GM10248 (cell line): Measurements from ENCODE around the gene AKNA.

ENCODE experiments used
- CTCF ChIA-PET: fragments of 300-600 bp; sonication (Branson Sonifier 250); formaldehyde crosslinking; extraction: SDS; loops from one replicate; lab custom pipeline; 2021; ENCODE audit warnings: antibody characterized with exemption; lab: Yijun Ruan, JAX
- POLR2A ChIA-PET: fragments of 350-650 bp; sonication (Branson Sonifier 250); formaldehyde crosslinking; extraction: SDS; loops from one replicate; lab custom pipeline; 2020; ENCODE audit warnings: antibody characterized with exemption; lab: Yijun Ruan, JAX
- DNase-seq: peaks from one replicate; pipeline ENCODE4 v3.0.0; 2012; ENCODE audit errors: extremely low spot score
- CTCF ChIP-seq: IDR thresholded peaks from 2 replicates; pipeline ENCODE4 v1.5.1; 2012; ENCODE audit warnings: mild to moderate bottlenecking, low read depth; ENCODE audit errors: extremely low read depth, missing control alignments, control extremely low read depth

The AKNA gene

GRCh38 chr9:114413861-114414301 lies 26.1 kb upstream of the AKNA start:
- peak; percentile 44 for DNase-seq
- ChIA-PET CTCF (interaction anchor here (0.9 to 4.7 kb wide), 9 partner anchors 8 to 601 kb away, joined by 3 to 53 read pairs (median 5); partner anchors contain the start of gene TEX48), POLR2A (no interaction called here)
- TF ChIP-seq CTCF: no peak

GRCh38 chr9:114412048-114412683 lies 24.4 kb upstream of the AKNA start:
- ChIA-PET POLR2A (no interaction called here), CTCF (interaction anchor here (3.0 to 3.6 kb wide), 2 partner anchors 241 to 269 kb away, joined by 9 to 20 read pairs; partner anchors contain the start of gene TEX48)
- DNase-seq: no peak
- no peak for TF ChIP-seq CTCF

GRCh38 chr9:114411452-114411851 lies 23.7 kb upstream of the AKNA start:
- ChIA-PET POLR2A (no interaction called here), CTCF (interaction anchor here (3.6 to 9.8 kb wide), 2 partner anchors 242 kb away, joined by 20 to 173 read pairs; no protein-coding TSS in a partner anchor)
- no peak for DNase-seq
- no peak for TF ChIP-seq CTCF

- no peak for DNase-seq
- no peak for TF ChIP-seq CTCF
- ChIA-PET CTCF (interaction anchor here (9.8 kb wide), 1 partner anchor 243 kb away, joined by 173 read pairs; no protein-coding TSS in a partner anchor), POLR2A (no interaction called here)
Measured at GRCh38 chr9:114410910-114411309, 23.1 kb upstream of the AKNA start.

GRCh38 chr9:114409842-114410241 lies 22.1 kb upstream of the AKNA start:
- ChIA-PET CTCF (interaction anchor here (1.3 to 9.8 kb wide), 5 partner anchors 9 to 271 kb away, joined by 3 to 173 read pairs (median 9); no protein-coding TSS in a partner anchor), POLR2A (no interaction called here)
- no peak for TF ChIP-seq CTCF
- no peak for DNase-seq

- no peak for DNase-seq
- CTCF ChIA-PET: interaction anchor here (1.0 to 9.8 kb wide), 7 partner anchors 8 to 272 kb away, joined by 3 to 173 read pairs (median 4); no protein-coding TSS in a partner anchor
- no peak for TF ChIP-seq CTCF
- POLR2A ChIA-PET: interaction anchor here (0.9 kb wide), 1 partner anchor 13 kb away, joined by 6 read pairs; no protein-coding TSS in a partner anchor
Measured at GRCh38 chr9:114409103-114409780, 21.5 kb upstream of the AKNA start.
